PC-3 (cell line): ENCODE measurements around the gene DYNLL1. TPM values are rescaled to one million over a fixed set of nuclear protein-coding genes. Genes with fewer than 3 reads are reported as not detected.

Experiments used
- ATAC-seq: fragments of 200-7000 bp; cut with Tn5 transposase; 2 replicates; pipeline ENCODE4 v1.9.1; 2020; ENCODE audit warnings: mild to moderate bottlenecking, moderate library complexity
- BruUV-seq: library from RNA; stranded (reverse); fragments of 400-500 nt; replicated peaks from 2 replicates; lab custom pipeline; 2021; lab: Mats Ljungman, UMichigan
- CTCF ChIA-PET: fragments of 300-600 bp; sonication (Branson Sonifier 250); formaldehyde crosslinking; loops from one replicate; lab custom pipeline; 2022; ENCODE audit warnings: antibody characterized with exemption; lab: Charles Lee
- POLR2A ChIA-PET: fragments of 300-600 bp; sonication (Branson Sonifier 250); formaldehyde crosslinking; loops from one replicate; lab custom pipeline; 2022; ENCODE audit warnings: antibody characterized with exemption; ENCODE audit not compliant: unreplicated experiment; lab: Charles Lee
- DNase-seq: peaks from one replicate; pipeline ENCODE4 v3.0.0-alpha.2; 2015
- H2AFZ ChIP-seq: fragments of 300-600 bp; sonication (generic); 2 replicates; pipeline ENCODE4 v1.6.0; 2016; ENCODE audit warnings: antibody characterized with exemption, low read length
- H3F3A ChIP-seq: fragments of 300-600 bp; sonication (generic); one replicate; pipeline ENCODE4 v1.6.0; 2017; ENCODE audit warnings: antibody characterized with exemption, low read length, control low read depth, mild to moderate bottlenecking; ENCODE audit not compliant: unreplicated experiment
- H3K27ac ChIP-seq: fragments of 300-600 bp; sonication (generic); 2 replicates; pipeline ENCODE4 v1.5.1; 2016; ENCODE audit warnings: mild to moderate bottlenecking, low read length
- H3K27me3 ChIP-seq: fragments of 300-600 bp; sonication (generic); 2 replicates; pipeline ENCODE4 v1.6.1; 2016; ENCODE audit warnings: low read length, mixed read lengths
- H3K36me3 ChIP-seq: fragments of 300-600 bp; sonication (generic); 2 replicates; pipeline ENCODE4 v1.6.1; 2016; ENCODE audit warnings: low read depth, mixed run types, low read length, mixed read lengths
- H3K4me1 ChIP-seq: fragments of 300-600 bp; sonication (generic); 2 replicates; pipeline ENCODE4 v1.5.1; 2016; ENCODE audit warnings: low read length; ENCODE audit not compliant: insufficient read depth
- H3K4me2 ChIP-seq: fragments of 300-600 bp; sonication (generic); 2 replicates; pipeline ENCODE4 v1.6.0; 2016; ENCODE audit warnings: low read length
- H3K4me3 ChIP-seq: fragments of 300-600 bp; sonication (generic); 2 replicates; pipeline ENCODE4 v1.5.1; 2016; ENCODE audit warnings: mild to moderate bottlenecking, low read length, mixed read lengths
- H3K79me2 ChIP-seq: fragments of 300-600 bp; sonication (generic); 2 replicates; pipeline ENCODE4 v1.6.1; 2017; ENCODE audit warnings: low read length, mixed read lengths
- H3K9ac ChIP-seq: fragments of 300-600 bp; sonication (generic); 2 replicates; pipeline ENCODE4 v1.6.0; 2016; ENCODE audit warnings: mild to moderate bottlenecking, low read length
- H3K9me2 ChIP-seq: fragments of 300-600 bp; sonication (generic); replicated peaks from 2 replicates; pipeline ENCODE4 v1.6.1; 2016; ENCODE audit warnings: mixed run types, low read length, mixed read lengths
- H3K9me3 ChIP-seq: fragments of 300-600 bp; sonication (generic); 2 replicates; pipeline ENCODE4 v1.6.1; 2016; ENCODE audit warnings: low read length, mixed read lengths
- H4K20me1 ChIP-seq: fragments of 300-600 bp; sonication (generic); 2 replicates; pipeline ENCODE4 v1.6.1; 2016; ENCODE audit warnings: low read length, mixed read lengths
- EZH2 ChIP-seq: fragments of 300-600 bp; sonication (generic); IDR thresholded peaks from one replicate; pipeline ENCODE4 v1.6.1; 2017; ENCODE audit warnings: antibody characterized with exemption, mild to moderate bottlenecking, low read length; ENCODE audit not compliant: unreplicated experiment
- EZH2phosphoT487 ChIP-seq: fragments of 300-600 bp; sonication (generic); IDR thresholded peaks from 2 replicates; pipeline ENCODE4 v1.6.1; 2018; ENCODE audit warnings: mild to moderate bottlenecking, antibody characterized with exemption, low read length, borderline replicate concordance
- intact Hi-C: fragments of 100-400 bp; cut with micrococcal nuclease; formaldehyde crosslinking; loops from 2 replicates; pipeline ENCODE4 v1.9.0; 2023
- total RNA-seq: library from RNA; depleted of rRNA; stranded (reverse); fragments of >200 nt; gene quantifications from 2 replicates; pipeline ENCODE4 v1.2.3, GENCODE V29; 2014
- TF ChIP-seq, protein P1 (sequence below): fragments of 300-600 bp; sonication (generic); conservative IDR thresholded peaks from 2 replicates; pipeline ENCODE4 v1.5.1; 2017; ENCODE audit warnings: antibody characterized with exemption, low read depth, mild to moderate bottlenecking, low read length

DYNLL1 gene
- total RNA-seq, 1 experiment from 2014 or later: 396 TPM

DNA sequence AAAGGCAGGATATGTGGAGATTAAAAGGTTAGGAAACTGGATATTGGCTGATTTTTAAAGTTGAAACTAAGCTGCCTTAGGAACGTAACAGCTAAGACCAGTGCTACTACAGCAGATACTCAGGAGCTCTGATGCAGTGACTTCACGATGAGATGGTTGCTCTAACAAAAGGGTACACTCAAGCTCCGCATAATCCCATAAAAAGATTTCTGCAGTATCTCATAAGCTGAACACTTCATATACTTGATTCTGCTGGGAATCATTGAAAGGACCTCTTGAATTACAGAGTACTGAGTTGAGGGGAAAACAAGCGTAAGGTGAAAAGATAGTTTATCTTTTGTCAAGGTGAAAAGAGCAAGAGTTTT, 41.9 kb downstream of the DYNLL1 start:
- no TSS peak for BruUV-seq
- Histone ChIP-seq H3K36me3 (peaks cover 6% of the 10 kb centered on the region; the same call in 1 of the 2 replicates), H3K4me1 (peaks cover 44% of the 10 kb centered on the region), H3K9ac (peak overlapping the region; percentile 92; the same call in 1 of the 2 replicates), H3K27me3 (no peaks in the 10 kb centered on the region), H3K27ac (peak overlapping the region; percentile 62), H3K4me2 (peak overlapping the region; percentile 90), H3K9me3 (no peaks in the 10 kb centered on the region), H4K20me1 (peaks cover 60% of the 10 kb centered on the region), H3K4me3 (peak overlapping the region; percentile 92), H3F3A (peaks cover 18% of the 10 kb centered on the region), H3K79me2 (peaks cover 89% of the 10 kb centered on the region), H3K9me2 (no peaks in the 10 kb centered on the region), H2AFZ (no peak overlapping the region)
- DNase-seq (no peak), ATAC-seq (no peak)
- no peak for TF ChIP-seq EZH2phosphoT487
- TF ChIP-seq EZH2: no peak
- TF ChIP-seq, protein P1, sequence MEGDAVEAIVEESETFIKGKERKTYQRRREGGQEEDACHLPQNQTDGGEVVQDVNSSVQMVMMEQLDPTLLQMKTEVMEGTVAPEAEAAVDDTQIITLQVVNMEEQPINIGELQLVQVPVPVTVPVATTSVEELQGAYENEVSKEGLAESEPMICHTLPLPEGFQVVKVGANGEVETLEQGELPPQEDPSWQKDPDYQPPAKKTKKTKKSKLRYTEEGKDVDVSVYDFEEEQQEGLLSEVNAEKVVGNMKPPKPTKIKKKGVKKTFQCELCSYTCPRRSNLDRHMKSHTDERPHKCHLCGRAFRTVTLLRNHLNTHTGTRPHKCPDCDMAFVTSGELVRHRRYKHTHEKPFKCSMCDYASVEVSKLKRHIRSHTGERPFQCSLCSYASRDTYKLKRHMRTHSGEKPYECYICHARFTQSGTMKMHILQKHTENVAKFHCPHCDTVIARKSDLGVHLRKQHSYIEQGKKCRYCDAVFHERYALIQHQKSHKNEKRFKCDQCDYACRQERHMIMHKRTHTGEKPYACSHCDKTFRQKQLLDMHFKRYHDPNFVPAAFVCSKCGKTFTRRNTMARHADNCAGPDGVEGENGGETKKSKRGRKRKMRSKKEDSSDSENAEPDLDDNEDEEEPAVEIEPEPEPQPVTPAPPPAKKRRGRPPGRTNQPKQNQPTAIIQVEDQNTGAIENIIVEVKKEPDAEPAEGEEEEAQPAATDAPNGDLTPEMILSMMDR: no peak
- intact Hi-C loops: loop anchor here (1.0 to 5.0 kb wide), 3 partner anchors 8 to 149 kb away; partner anchors contain the start of genes COX6A1 and MLEC
- ChIA-PET CTCF (interaction anchor here (0.6 to 0.7 kb wide), 3 partner anchors 67 to 1467 kb away, joined by 3 to 4 read pairs (median 3); no protein-coding TSS in a partner anchor), POLR2A (interaction anchor here (0.6 to 1.6 kb wide), 4 partner anchors 8 to 274 kb away, joined by 3 to 4 read pairs (median 4); no protein-coding TSS in a partner anchor)

DNA sequence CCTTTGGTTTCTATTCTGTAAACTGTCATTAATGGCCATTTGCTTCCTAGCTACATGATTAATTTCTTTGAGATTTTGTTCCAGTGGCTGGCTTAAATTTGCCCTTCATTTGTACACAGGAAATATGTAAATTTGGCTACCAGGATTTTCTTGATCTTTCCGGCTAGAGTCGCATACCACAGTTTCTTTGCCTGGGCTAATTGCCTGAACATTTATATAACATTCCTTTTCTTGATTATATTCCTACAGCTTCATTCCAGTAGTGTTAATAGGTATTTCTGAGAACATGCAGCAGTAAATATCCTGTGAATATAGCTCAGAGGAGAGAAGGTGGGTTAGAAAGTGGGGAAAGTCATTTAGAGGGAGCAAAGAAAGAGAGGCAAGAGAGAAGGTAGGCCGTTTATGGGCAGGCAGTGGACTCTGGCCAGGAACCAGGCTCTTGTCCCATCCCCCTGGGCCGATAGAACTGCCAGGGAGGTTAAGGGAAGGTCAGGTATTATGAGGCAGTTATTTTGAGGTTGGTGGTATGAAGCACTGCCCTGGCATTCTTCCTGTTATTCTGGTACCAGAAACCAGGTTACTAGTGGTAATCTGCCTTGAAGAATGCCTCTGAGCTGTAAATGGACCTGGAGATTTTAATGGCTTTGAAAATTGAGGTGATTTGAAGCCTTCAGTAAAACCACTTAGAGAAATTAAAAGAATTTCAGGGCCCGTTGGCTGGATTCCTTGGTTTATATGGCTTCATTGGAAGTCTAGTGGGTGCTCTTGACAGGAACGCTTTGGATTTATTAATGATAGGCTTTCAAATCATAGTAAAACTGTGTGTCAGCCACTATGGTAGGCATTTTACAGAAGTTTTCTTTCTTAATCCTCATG, 42.6 kb downstream of the DYNLL1 start:
- H3F3A ChIP-seq: peaks cover 18% of the 10 kb centered on the region
- intact Hi-C loops: loop anchor here (1.0 to 5.0 kb wide), 3 partner anchors 8 to 149 kb away; partner anchors contain the start of genes COX6A1 and MLEC
- BruUV-seq: no TSS peak
- H3K79me2 ChIP-seq: peaks cover 96% of the 10 kb centered on the region
- POLR2A ChIA-PET: interaction anchor here (0.6 to 1.6 kb wide), 5 partner anchors 9 to 275 kb away, joined by 3 to 4 read pairs (median 4); no protein-coding TSS in a partner anchor
- peaks cover 60% of the 10 kb centered on the region for H4K20me1 ChIP-seq
- no peaks in the 10 kb centered on the region for H3K9me2 ChIP-seq
- peak overlapping the region; percentile 92 for H3K4me3 ChIP-seq
- H2AFZ ChIP-seq: no peak overlapping the region
- peak overlapping the region; percentile 62 for H3K27ac ChIP-seq
- ATAC-seq (peak; percentile 53), DNase-seq (peak; percentile 94)
- H3K9ac ChIP-seq: no peak overlapping the region
- no peaks in the 10 kb centered on the region for H3K27me3 ChIP-seq
- peaks cover 6% of the 10 kb centered on the region; the same call in 1 of the 2 replicates for H3K36me3 ChIP-seq
- peak overlapping the region; percentile 90 for H3K4me2 ChIP-seq
- TF ChIP-seq EZH2phosphoT487 (no peak), EZH2 (no peak)
- TF ChIP-seq, protein P1: no peak
- H3K4me1 ChIP-seq: peaks cover 44% of the 10 kb centered on the region
- CTCF ChIA-PET: interaction anchor here (0.7 kb wide), 1 partner anchor 1468 kb away, joined by 3 read pairs; no protein-coding TSS in a partner anchor
- no peaks in the 10 kb centered on the region for H3K9me3 ChIP-seq
